RWPE2 (cell line): ENCODE measurements around the gene TMCC1.

Source experiments
- ATAC-seq: fragments of 200-7000 bp; cut with Tn5 transposase; 3 replicates; pipeline ENCODE4 v1.9.1; 2021; ENCODE audit warnings: low read depth
- DNase-seq: peaks from one replicate; pipeline ENCODE4 v3.0.0-alpha.2; 2020; ENCODE audit warnings: low spot score
- H3K27ac ChIP-seq: fragments of 450-650 bp; 2 replicates; pipeline ENCODE4 v1.5.1; 2017; ENCODE audit warnings: mild to moderate bottlenecking; ENCODE audit not compliant: poor library complexity, severe bottlenecking
- H3K27me3 ChIP-seq: fragments of 250-450 bp; sonication (Bioruptor Pico); 2 replicates; pipeline ENCODE4 v1.5.1; 2021; ENCODE audit warnings: mild to moderate bottlenecking, moderate library complexity; ENCODE audit not compliant: insufficient read depth, poor library complexity, severe bottlenecking
- H3K36me3 ChIP-seq: fragments of 250-450 bp; sonication (Bioruptor Pico); 2 replicates; pipeline ENCODE4 v1.5.1; 2020; ENCODE audit warnings: low read depth, mild to moderate bottlenecking, moderate library complexity
- H3K4me1 ChIP-seq: fragments of 250-450 bp; sonication (Bioruptor Pico); 2 replicates; pipeline ENCODE4 v1.5.1; 2021; ENCODE audit warnings: mild to moderate bottlenecking, moderate library complexity; ENCODE audit not compliant: insufficient read depth, poor library complexity, severe bottlenecking
- H3K4me3 ChIP-seq: fragments of 250-450 bp; sonication (Bioruptor Pico); 2 replicates; pipeline ENCODE4 v1.5.1; 2021; ENCODE audit warnings: mild to moderate bottlenecking, moderate library complexity; ENCODE audit not compliant: severe bottlenecking
- H3K9me3 ChIP-seq: fragments of 250-450 bp; sonication (Bioruptor Pico); 2 replicates; pipeline ENCODE4 v1.5.1; 2021; ENCODE audit warnings: mild to moderate bottlenecking, moderate library complexity; ENCODE audit not compliant: severe bottlenecking
- CTCF ChIP-seq: fragments of 450-650 bp; IDR thresholded peaks from one replicate; pipeline ENCODE4 v1.5.1; 2017; ENCODE audit warnings: mild to moderate bottlenecking, moderate library complexity; ENCODE audit not compliant: poor library complexity, severe bottlenecking

TMCC1 gene

GRCh38 chr3:129606636-129607390, 286.7 kb downstream of the TMCC1 start, which contains the start of gene PLXND1:
TSS of gene PLXND1 (minus strand) at chr3:129606676. CDS start at chr3:129606639, 37 bp downstream.
- no peaks in the 10 kb centered on the region for H3K9me3 ChIP-seq
- no peak for TF ChIP-seq CTCF
- no peak within 1 kb of the TSS for H3K27ac ChIP-seq
- no peaks in the 10 kb centered on the region for H3K4me1 ChIP-seq
- peak within 1 kb of the TSS; percentile 46 for H3K4me3 ChIP-seq
- ATAC-seq (peak; percentile 42), DNase-seq (no peak)
- H3K27me3 ChIP-seq = peaks cover 16% of the 10 kb centered on the region
- no peaks in the 10 kb centered on the region for H3K36me3 ChIP-seq

- no peak for TF ChIP-seq CTCF
- Histone ChIP-seq H3K27ac (no peak overlapping the region), H3K9me3 (no peaks in the 10 kb centered on the region), H3K4me3 (peak overlapping the region; percentile 46), H3K4me1 (no peaks in the 10 kb centered on the region), H3K36me3 (no peaks in the 10 kb centered on the region), H3K27me3 (peaks cover 16% of the 10 kb centered on the region)
- DNase-seq (no peak), ATAC-seq (peak; percentile 7; the same call in 1 of the 3 replicates)
These were observed 287.4 kb downstream of the TMCC1 start for GRCh38 chr3:129605922-129606635.

GRCh38 chr3:129605203-129605921, 288.1 kb downstream of the TMCC1 start:
- Histone ChIP-seq H3K4me1 (no peaks in the 10 kb centered on the region), H3K4me3 (peak overlapping the region; percentile 46)

GRCh38 chr3:129604767-129605166, 288.7 kb downstream of the TMCC1 start:
- no peaks in the 10 kb centered on the region for H3K9me3 ChIP-seq
- no peaks in the 10 kb centered on the region for H3K36me3 ChIP-seq
- H3K27me3 ChIP-seq = peaks cover 16% of the 10 kb centered on the region
- H3K4me3 ChIP-seq = no peak overlapping the region
- no peak for ATAC-seq
- DNase-seq = no peak
- no peaks in the 10 kb centered on the region for H3K4me1 ChIP-seq
- no peak overlapping the region for H3K27ac ChIP-seq
- TF ChIP-seq CTCF = no peak

More at GRCh38 chr3:129605203-129605921, 288.1 kb downstream of the TMCC1 start:
- Histone ChIP-seq H3K27ac (no peak overlapping the region), H3K27me3 (peaks cover 16% of the 10 kb centered on the region), H3K36me3 (no peaks in the 10 kb centered on the region), H3K9me3 (no peaks in the 10 kb centered on the region)
- DNase-seq (no peak), ATAC-seq (peak; percentile 43)
- TF ChIP-seq CTCF = no peak
